H1 (cell line): ENCODE measurements around the gene HELT. TPM values are rescaled to one million over a fixed set of nuclear protein-coding genes. Genes with fewer than 3 reads are reported as not detected.

ENCODE experiments used
- CHD2 ChIP-seq: IDR thresholded peaks from 2 replicates; pipeline ENCODE4 v1.6.1; 2012; ENCODE audit warnings: low read length, improper control_type of control experiment
- EP300 ChIP-seq, 2 experiments: IDR thresholded peaks; 1 replicate in 1 of 2; 2 replicates in 1 of 2; pipeline ENCODE4 v1.6.1; 2011 to 2012; ENCODE audit warnings: low read depth in 2 of 2, low read length in 2 of 2, mild to moderate bottlenecking in 2 of 2, borderline replicate concordance in 1 of 2, inconsistent platforms in 1 of 2, moderate library complexity in 1 of 2
- KDM4A ChIP-seq: IDR thresholded peaks from one replicate; pipeline ENCODE4 v1.7.1; 2012; ENCODE audit warnings: low read depth, mild to moderate bottlenecking, moderate library complexity, low read length, inconsistent platforms; ENCODE audit not compliant: severe bottlenecking
- SIX5 ChIP-seq: IDR thresholded peaks from 2 replicates; pipeline ENCODE4 v1.6.1; 2011; ENCODE audit warnings: mild to moderate bottlenecking, low read depth, low read length
- TAF1 ChIP-seq: IDR thresholded peaks from 2 replicates; pipeline ENCODE4 v1.6.1; 2011; ENCODE audit warnings: mild to moderate bottlenecking, low read depth, low read length
- polyA plus RNA-seq, 7 experiments: library from polyadenylated mRNA; depleted of rRNA in 3 of 7; stranded (reverse) in 5 of 7; unstranded in 2 of 7; fragments of >200 nt in 5 of 7; fragments of 200-250 nt in 2 of 7; gene quantifications; 1 replicate in 5 of 7; 2 replicates in 1 of 7; 4 replicates in 1 of 7; pipeline versions ENCODE4 v1.2.1 to v1.2.3, GENCODE V29; 2011 to 2013; ENCODE audit warnings: missing spikeins in 2 of 7, mixed read lengths in 2 of 7
- total RNA-seq: library from RNA; stranded (reverse); fragmentation: NEBNext Ultra II Directional; extraction: Animal tissue kit (Norgen Biotek cat#: 25700); gene quantifications from 2 replicates; pipeline ENCODE4 v1.2.1, GENCODE V29; 2021
- TF ChIP-seq, protein P1 (sequence below): fragments of 300-600 bp; sonication (generic); IDR thresholded peaks from 2 replicates; pipeline ENCODE4 v1.7.1; 2012; ENCODE audit warnings: low read length, moderate library complexity, mild to moderate bottlenecking, inconsistent platforms; ENCODE audit not compliant: insufficient replicate concordance
- TF ChIP-seq, protein P2 (sequence below), 3 experiments: IDR thresholded peaks; 1 replicate in 2 of 3; 2 replicates in 1 of 3; pipeline versions ENCODE4 v1.5.1 to v1.6.1; 2011; ENCODE audit warnings: low read length in 3 of 3, mild to moderate bottlenecking in 3 of 3, inconsistent platforms in 2 of 3, low read depth in 1 of 3, moderate library complexity in 1 of 3; ENCODE audit not compliant: insufficient read depth in 1 of 3; ENCODE audit errors: control extremely low read depth in 1 of 3

The HELT gene
- total and polyA plus RNA-seq, 2 of the 8 experiments (the other 6 are each of a cell fraction or from before 2014, with no cell fraction given) = 0.32 to 0.35 TPM

DNA sequence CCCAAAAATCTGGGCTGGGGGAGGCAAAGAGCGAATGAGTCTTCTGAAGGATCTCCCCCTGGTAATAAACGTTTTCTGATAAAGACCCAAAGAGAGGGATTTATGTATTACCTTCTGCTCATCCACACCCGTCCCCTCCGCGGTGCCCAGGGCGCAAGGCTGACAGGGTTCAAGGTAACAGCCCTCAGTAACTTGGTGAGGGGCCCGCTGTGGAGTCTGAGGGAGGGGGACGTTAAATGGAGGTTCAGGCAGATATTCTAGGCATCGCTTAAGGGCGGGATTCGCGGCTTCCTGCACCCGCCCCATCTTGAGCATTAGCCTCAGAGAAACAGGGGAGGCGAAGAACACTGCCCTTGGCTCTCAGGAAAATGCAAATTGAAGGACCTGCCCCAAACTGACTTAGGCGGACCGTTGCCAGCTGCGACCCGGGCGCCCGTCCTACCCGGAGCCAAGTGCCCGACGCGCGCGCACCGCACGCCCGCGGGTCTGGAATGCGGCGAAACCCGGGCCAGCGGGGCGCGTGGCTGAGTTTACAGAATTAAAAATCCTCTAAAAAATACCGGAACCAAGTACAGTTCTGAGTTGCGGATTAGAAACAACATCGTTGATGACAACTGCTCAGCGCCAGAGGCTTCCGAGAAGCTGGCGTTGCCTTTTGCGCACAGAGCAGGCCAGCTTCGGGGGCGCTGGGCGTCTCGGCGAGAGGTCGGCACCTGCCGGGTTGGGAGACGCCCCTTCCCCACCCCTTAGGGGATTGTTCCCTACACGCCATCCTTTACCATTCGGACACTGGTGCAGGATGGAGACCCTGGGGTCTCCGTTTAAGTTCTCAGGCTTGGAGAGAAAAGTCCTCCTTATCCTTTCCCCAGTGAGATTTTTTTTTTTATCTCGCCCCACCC lies 2.8 kb downstream of the HELT start (continued):
- TF ChIP-seq, protein P1, sequence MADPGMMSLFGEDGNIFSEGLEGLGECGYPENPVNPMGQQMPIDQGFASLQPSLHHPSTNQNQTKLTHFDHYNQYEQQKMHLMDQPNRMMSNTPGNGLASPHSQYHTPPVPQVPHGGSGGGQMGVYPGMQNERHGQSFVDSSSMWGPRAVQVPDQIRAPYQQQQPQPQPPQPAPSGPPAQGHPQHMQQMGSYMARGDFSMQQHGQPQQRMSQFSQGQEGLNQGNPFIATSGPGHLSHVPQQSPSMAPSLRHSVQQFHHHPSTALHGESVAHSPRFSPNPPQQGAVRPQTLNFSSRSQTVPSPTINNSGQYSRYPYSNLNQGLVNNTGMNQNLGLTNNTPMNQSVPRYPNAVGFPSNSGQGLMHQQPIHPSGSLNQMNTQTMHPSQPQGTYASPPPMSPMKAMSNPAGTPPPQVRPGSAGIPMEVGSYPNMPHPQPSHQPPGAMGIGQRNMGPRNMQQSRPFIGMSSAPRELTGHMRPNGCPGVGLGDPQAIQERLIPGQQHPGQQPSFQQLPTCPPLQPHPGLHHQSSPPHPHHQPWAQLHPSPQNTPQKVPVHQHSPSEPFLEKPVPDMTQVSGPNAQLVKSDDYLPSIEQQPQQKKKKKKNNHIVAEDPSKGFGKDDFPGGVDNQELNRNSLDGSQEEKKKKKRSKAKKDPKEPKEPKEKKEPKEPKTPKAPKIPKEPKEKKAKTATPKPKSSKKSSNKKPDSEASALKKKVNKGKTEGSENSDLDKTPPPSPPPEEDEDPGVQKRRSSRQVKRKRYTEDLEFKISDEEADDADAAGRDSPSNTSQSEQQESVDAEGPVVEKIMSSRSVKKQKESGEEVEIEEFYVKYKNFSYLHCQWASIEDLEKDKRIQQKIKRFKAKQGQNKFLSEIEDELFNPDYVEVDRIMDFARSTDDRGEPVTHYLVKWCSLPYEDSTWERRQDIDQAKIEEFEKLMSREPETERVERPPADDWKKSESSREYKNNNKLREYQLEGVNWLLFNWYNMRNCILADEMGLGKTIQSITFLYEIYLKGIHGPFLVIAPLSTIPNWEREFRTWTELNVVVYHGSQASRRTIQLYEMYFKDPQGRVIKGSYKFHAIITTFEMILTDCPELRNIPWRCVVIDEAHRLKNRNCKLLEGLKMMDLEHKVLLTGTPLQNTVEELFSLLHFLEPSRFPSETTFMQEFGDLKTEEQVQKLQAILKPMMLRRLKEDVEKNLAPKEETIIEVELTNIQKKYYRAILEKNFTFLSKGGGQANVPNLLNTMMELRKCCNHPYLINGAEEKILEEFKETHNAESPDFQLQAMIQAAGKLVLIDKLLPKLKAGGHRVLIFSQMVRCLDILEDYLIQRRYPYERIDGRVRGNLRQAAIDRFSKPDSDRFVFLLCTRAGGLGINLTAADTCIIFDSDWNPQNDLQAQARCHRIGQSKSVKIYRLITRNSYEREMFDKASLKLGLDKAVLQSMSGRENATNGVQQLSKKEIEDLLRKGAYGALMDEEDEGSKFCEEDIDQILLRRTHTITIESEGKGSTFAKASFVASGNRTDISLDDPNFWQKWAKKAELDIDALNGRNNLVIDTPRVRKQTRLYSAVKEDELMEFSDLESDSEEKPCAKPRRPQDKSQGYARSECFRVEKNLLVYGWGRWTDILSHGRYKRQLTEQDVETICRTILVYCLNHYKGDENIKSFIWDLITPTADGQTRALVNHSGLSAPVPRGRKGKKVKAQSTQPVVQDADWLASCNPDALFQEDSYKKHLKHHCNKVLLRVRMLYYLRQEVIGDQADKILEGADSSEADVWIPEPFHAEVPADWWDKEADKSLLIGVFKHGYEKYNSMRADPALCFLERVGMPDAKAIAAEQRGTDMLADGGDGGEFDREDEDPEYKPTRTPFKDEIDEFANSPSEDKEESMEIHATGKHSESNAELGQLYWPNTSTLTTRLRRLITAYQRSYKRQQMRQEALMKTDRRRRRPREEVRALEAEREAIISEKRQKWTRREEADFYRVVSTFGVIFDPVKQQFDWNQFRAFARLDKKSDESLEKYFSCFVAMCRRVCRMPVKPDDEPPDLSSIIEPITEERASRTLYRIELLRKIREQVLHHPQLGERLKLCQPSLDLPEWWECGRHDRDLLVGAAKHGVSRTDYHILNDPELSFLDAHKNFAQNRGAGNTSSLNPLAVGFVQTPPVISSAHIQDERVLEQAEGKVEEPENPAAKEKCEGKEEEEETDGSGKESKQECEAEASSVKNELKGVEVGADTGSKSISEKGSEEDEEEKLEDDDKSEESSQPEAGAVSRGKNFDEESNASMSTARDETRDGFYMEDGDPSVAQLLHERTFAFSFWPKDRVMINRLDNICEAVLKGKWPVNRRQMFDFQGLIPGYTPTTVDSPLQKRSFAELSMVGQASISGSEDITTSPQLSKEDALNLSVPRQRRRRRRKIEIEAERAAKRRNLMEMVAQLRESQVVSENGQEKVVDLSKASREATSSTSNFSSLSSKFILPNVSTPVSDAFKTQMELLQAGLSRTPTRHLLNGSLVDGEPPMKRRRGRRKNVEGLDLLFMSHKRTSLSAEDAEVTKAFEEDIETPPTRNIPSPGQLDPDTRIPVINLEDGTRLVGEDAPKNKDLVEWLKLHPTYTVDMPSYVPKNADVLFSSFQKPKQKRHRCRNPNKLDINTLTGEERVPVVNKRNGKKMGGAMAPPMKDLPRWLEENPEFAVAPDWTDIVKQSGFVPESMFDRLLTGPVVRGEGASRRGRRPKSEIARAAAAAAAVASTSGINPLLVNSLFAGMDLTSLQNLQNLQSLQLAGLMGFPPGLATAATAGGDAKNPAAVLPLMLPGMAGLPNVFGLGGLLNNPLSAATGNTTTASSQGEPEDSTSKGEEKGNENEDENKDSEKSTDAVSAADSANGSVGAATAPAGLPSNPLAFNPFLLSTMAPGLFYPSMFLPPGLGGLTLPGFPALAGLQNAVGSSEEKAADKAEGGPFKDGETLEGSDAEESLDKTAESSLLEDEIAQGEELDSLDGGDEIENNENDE = no peak
- TF ChIP-seq KDM4A = no peak
- TF ChIP-seq, protein P2, sequence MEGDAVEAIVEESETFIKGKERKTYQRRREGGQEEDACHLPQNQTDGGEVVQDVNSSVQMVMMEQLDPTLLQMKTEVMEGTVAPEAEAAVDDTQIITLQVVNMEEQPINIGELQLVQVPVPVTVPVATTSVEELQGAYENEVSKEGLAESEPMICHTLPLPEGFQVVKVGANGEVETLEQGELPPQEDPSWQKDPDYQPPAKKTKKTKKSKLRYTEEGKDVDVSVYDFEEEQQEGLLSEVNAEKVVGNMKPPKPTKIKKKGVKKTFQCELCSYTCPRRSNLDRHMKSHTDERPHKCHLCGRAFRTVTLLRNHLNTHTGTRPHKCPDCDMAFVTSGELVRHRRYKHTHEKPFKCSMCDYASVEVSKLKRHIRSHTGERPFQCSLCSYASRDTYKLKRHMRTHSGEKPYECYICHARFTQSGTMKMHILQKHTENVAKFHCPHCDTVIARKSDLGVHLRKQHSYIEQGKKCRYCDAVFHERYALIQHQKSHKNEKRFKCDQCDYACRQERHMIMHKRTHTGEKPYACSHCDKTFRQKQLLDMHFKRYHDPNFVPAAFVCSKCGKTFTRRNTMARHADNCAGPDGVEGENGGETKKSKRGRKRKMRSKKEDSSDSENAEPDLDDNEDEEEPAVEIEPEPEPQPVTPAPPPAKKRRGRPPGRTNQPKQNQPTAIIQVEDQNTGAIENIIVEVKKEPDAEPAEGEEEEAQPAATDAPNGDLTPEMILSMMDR (IDR thresholded peaks at IDR 0.05; ENCODE audit: control extremely low read depth in 1 of 3, insufficient read depth in 1 of 3, low read depth in 1 of 3, low read length in 3 of 3) = no peak
- TF ChIP-seq EP300 (IDR thresholded peaks at IDR 0.05; ENCODE audit: borderline replicate concordance in 1 of 2, low read depth in 2 of 2, low read length in 2 of 2) = no peak
- no peak for TF ChIP-seq TAF1
- no peak for TF ChIP-seq CHD2
- no peak for TF ChIP-seq SIX5
